ENCODE data around the gene BAX. TPM values are rescaled to one million over a fixed set of nuclear protein-coding genes. Genes with fewer than 3 reads are reported as not detected.

The BAX gene
- total and polyA plus RNA-seq, 2 of the 13 experiments (the other 11 are each of a cell fraction or from before 2014, with no cell fraction given): 139 to 176 TPM

DNA sequence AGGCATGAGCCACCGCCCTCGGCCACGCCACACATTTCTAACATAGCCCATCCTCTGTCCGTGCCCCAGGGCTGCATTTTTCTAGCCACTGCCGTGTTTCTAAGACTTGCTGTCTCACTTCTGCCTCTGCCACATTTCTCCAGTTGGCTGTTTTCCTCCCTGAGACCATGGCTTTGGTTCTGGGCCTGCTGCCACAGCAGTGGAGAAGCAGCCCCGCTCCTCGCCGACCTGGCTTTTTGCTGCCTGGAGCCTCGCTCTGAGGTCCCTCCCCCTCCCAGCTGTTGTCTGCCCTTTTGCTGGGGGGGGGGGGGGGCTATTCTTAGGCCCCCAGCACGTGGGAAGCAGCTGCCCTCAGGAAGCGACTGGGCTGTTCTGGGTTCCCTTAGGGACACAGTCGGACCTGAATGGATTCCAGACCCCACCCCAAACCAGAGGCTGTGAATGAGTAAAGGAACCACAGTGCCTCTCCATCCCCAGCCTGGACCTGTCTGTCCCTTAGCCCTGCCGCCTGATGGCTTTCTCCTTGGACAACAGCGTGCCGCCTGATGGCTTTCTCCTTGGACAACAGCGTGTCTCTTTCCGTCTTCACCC is 35.1 kb downstream of the BAX start:
- Histone ChIP-seq H3K9me3 (ENCODE audit: low read length) (no peaks in the 10 kb centered on the region), H3K4me3 (replicated peaks in 1 of 3; ENCODE audit: insufficient read depth in 1 of 3, low read depth in 2 of 3, low read length in 3 of 3) (no peak overlapping the region), H3K79me2 (ENCODE audit: insufficient read depth, low read length) (peaks cover 38% of the 10 kb centered on the region), H3K4me2 (ENCODE audit: low read depth, low read length) (no peak overlapping the region), H3K27me3 (ENCODE audit: control insufficient read depth in 1 of 2, insufficient read depth in 2 of 2, low read length in 2 of 2) (no peaks in the 10 kb centered on the region; a peak in 1 of 5 replicates), H3K27ac (ENCODE audit: extremely low read length, insufficient read depth, low read length) (no peak overlapping the region), H3K9ac (ENCODE audit: insufficient read depth, low read depth, low read length) (no peak overlapping the region), H2AFZ (ENCODE audit: low read length) (no peak overlapping the region), H3K4me1 (ENCODE audit: insufficient read depth, low read length) (peaks cover 26% of the 10 kb centered on the region), H3K36me3 (replicated peaks in 1 of 2; ENCODE audit: control insufficient read depth in 1 of 2, insufficient read depth in 2 of 2, low read length in 2 of 2) (peaks cover 13 to 36% of the 10 kb centered on the region in 2 experiments; a peak in 4 of 5 replicates), H4K20me1 (ENCODE audit: insufficient read depth, low read length) (no peaks in the 10 kb centered on the region)
- DNase-seq (ENCODE audit: low spot score) (no peak), FAIRE-seq (no peak), ATAC-seq (no peak)
- in situ Hi-C loops (cut with HindIII; ENCODE audit: extremely low pct_ligation_motif_present, low pct_unique_long_range_greater_than_20kb) (no loop called here), intact Hi-C loops (cut with micrococcal nuclease; ENCODE audit: unreplicated experiment) (no loop called here)
- 99% methylated on average over 15 of the region's 17 CpGs for whole genome bisulfite sequencing (ENCODE audit: low lambda C conversion rate)
- POLR2A ChIA-PET: interaction anchor here (0.6 kb wide), 1 partner anchor 163 kb away, joined by 3 read pairs; no protein-coding TSS in a partner anchor
- BruUV-seq (replicated peaks): no TSS peak
- TF ChIP-seq WIZ (CRISPR knock-in tag; IDR thresholded peaks at IDR 0.05) (no peak), MZF1 (CRISPR knock-in tag; IDR thresholded peaks at IDR 0.05; ENCODE audit: borderline replicate concordance) (no peak), BRCA1 (CRISPR knock-in tag; IDR thresholded peaks at IDR 0.05) (no peak), KIAA2018 (CRISPR knock-in tag; IDR thresholded peaks at IDR 0.05; ENCODE audit: borderline replicate concordance) (no peak), ARHGAP35 (CRISPR knock-in tag; IDR thresholded peaks at IDR 0.05; ENCODE audit: borderline replicate concordance) (no peak), SPEN (CRISPR knock-in tag; IDR thresholded peaks at IDR 0.05; ENCODE audit: low read depth) (no peak)
- CTCF ChIA-PET (ENCODE audit: low intra/inter-chr PET ratio, low total read pairs): no interaction called here
